Measurements from ENCODE around the gene LCORL.
"Not testable (repeated sequence)": the region's sequence is repeated elsewhere in the genome, so short reads cannot be mapped to it uniquely, and the experiment has no call there.

The LCORL gene

DNA sequence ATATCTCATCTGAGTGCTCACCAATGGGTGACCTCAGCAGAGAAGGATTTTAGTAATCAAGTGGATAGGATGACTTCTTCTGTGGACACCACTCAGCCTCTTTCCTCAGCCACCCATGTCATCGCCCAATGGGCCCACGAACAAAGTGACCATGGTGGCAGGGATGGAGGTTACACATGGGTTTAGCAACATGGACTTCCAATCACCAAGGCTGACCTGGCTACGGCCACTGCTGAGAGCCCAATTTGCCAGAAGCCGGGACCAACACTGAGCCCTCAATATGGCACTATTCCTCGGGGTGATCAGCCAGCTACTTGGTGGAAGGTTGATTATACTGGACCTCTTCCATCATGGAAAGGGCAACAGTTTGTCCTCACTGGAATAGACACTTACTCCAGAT lies 97.4 kb downstream of the LCORL start:
- DNase-seq: no peak

- DNase-seq: no peak
Measured at GRCh38 chr4:17921451-17921850, 100.1 kb downstream of the LCORL start.

GRCh38 chr4:17920681-17921080 lies 100.9 kb downstream of the LCORL start:
- no peak for DNase-seq

GRCh38 chr4:17915439-17915838 lies 106.1 kb downstream of the LCORL start:
- DNase-seq: no peak

- DNase-seq: no peak
Measured at GRCh38 chr4:17912011-17912410, 109.5 kb downstream of the LCORL start.

DNA sequence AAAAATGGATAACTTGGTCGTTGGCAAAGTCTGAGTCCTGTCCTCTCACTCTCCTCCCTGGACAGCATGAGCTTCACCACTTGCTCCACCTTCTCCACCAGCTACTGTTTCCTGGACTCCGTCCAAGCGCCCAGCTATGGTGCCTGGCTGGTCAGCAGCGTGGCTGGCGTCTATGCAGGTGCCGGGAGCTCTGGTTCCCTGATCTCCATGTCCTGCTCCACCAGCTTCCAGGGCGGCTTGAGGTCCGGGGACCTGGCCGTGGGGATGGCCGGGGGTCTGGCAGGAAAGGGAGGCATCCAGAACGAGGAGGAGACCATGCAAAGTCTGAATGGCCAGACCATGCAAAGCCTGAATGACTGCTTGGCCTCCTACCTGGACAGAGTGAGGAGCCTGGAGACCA lies 109.9 kb downstream of the LCORL start:
- DNase-seq: no peak

DNA sequence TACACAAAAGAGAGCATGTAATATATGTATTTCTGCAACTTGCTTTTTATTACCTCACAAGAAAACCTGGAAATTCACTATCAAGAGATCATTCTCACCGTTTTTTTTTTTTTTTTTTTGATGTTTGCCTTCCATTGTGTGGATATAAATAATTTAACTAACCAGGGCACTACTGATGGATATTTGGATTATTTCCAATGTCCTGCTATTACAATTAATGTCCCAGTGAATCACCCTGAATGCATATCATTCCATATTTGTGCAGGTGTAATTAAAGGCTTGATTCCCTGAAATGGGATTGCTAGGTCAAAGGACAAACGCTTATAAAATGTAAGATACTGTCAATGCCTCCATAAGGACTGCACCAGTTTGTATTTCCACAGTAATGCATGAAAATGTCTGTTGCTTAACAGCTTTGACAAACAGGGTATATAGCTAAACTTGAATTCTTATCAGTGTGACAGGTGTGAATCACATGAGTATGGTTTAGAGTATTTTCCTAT lies 123.0 kb downstream of the LCORL start:
- DNase-seq: no peak

DNA sequence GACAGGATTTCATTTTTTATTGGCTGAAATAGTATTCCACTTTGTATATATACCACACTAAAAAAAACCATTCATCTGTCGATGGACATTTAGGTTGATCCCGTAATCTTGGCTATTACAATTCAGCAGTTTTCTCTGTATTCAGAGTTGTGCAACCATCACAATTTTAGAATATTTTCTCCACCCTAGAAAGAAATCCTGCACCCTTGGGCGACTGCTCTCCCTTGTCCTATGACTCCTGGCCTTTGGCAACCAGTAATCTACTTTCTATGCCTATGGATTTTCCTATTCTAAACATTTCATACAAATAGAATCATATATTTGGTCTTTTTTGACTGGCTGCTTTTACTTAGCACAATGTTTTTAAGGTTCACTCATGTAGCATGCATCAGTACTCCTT lies 126.1 kb downstream of the LCORL start:
- no peak for DNase-seq

DNA sequence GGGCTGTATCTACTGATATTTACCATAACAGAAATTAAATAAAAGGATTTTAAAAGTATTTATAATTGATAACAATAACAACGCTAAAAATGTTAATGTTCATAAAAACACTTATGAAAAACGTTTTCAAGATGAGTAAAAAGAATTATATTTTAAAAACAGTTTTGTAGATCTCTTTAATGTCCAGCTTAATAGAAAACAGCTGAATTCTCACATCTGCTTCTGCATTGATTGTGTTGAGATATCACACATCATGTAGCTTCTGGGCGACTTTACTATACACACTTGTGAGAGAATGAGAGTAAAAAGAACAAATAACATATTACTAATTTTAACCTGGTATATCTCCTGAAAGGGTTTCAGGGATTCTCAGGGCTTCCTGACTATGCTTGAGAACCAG lies 127.1 kb downstream of the LCORL start:
- DNase-seq: no peak

DNA sequence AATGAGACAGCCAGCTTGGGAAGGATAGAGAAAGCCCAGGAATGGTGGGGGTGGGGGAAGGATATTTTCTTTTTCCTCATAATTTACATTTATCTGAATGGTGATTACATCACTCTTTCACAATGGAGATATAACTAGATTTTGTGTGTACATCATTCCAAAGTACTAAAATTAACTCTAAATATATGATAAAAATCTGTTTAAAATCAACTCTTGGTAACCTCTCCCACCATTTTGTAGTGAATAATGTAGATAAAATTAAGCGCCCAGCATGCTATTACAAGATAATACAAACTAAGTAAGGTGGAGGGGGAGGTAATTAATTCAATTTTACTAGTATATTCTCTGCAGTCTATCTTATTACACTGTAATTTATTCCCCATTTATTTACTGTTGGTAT lies 131.9 kb downstream of the LCORL start:
- no peak for DNase-seq

DNA sequence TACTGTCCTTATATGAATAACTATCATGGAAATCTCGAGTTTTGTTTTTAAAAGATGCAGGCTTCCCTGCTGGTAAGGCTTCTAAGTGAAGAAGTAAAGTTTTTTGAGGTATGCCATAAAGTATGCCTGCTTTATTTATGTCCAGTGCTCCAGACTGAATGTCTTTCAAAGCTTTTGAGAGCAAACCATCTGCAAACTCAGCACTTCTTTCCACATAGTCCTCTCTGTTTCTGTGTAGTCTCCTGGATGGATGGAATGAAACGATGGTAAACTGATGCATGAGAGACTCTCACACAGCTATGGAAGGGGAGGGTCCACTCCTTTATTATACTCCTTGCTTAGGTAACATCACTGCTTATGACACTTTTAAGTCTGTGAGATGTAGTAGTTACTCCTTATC lies 137.0 kb downstream of the LCORL start:
- no peak for DNase-seq

- DNase-seq: no peak
Measured at GRCh38 chr4:17884063-17884462, 137.5 kb downstream of the LCORL start.

- DNase-seq: no peak
Measured at GRCh38 chr4:17877661-17878060, 143.9 kb downstream of the LCORL start.

DNA sequence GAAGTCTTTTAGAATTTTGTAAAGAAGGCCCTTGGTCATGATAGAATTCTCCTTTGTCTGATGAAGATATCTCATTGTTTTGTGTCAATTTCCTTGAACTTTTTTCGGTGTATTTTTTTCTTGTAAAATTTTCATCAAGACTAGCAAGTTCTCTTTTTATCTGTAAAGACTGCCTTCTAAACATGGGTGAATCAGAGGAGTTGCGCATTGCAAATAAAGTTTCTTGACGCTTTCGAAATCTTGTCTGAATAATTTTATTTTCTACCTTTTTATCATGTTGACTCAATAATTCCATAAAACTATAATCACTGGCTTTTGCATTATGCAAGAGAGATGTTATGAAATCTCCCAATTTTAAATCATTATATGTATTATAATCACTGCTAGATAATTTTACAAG lies 144.6 kb downstream of the LCORL start:
- DNase-seq: no peak

- no peak for DNase-seq
Measured at GRCh38 chr4:17875402-17876070, 146.0 kb downstream of the LCORL start.

- no peak for DNase-seq
Measured at GRCh38 chr4:17869327-17869726, 152.2 kb downstream of the LCORL start.

- no peak for DNase-seq
Measured at GRCh38 chr4:17867276-17867675, 154.3 kb downstream of the LCORL start.

GRCh38 chr4:17866810-17867209 lies 154.7 kb downstream of the LCORL start:
- DNase-seq: no peak

DNA sequence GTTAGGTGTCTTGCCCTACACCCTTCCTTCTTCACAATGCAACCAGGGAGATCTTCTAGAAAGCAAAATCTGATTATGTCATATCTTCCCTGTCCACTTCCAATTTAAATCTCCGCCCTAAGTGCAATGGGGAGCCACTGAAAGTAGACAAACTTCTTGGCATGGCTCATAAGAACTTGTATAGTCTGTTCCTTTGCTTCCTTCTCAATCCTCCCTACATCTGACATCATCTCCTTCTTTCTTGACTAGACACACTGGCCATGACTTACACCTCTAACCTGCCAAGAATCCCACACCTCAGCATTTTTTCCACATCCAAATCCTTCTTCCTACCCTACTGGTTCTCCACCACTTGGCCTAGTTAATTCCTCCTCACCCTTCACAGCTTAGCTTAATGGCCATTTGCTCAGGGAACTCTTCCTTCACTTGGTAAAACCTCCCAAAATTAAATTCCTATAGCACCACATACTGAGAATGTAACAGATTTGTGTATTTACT lies 155.6 kb downstream of the LCORL start:
- no peak for DNase-seq

DNA sequence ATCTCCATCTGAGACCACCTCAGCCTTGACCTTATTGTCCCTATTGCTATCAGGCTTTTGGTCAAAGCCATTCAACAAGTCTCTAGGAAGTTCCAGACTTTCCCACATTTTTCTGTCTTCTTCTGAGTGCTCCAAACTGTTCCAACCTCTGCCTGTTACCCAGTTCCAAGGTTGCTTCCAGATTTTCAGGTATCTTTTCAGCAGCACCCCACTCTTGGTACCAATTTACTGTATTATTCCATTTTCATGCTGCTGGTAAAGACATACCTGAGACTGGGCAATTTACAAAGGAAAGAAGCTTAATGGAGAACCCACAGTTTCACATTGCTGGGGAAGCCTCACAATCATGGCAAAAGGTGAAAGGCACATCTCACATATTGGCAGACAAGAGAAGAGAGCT lies 159.6 kb downstream of the LCORL start:
- not testable (repeated sequence) for DNase-seq

GRCh38 chr4:17859793-17860406 lies 161.7 kb downstream of the LCORL start:
- DNase-seq: no peak

- DNase-seq: no peak
Measured at GRCh38 chr4:17854036-17854435, 167.5 kb downstream of the LCORL start.

- no peak for DNase-seq
Measured at GRCh38 chr4:17851959-17852358, 169.6 kb downstream of the LCORL start.

DNA sequence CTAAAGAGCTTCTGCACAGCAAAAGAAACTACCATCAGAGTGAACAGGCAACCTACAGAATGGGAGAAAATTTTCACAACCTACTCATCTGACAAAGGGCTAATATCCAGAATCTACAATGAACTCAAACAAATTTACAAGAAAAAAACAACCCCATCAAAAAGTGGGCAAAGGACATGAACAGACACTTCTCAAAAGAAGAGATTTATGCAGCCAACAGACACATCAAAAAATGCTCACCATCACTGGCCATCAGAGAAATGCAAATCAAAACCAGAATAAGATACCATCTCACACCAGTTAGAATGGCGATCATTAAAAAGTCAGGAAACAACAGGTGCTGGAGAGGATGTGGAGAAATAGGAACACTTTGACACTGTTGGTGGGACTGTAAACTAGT lies 171.3 kb downstream of the LCORL start:
- not testable (repeated sequence) for DNase-seq

GRCh38 chr4:17846266-17846665 lies 175.3 kb downstream of the LCORL start:
- DNase-seq: no peak

Measured in stimulated activated CD4-positive, alpha-beta T cell treated with anti-CD3 and anti-CD28 coated beads, Interleukin-12 subunit alpha, Interleukin-12 subunit beta, amount 100 ng/mL, for 4 hours (primary cell).